ENCODE measurements around the gene NPTXR.

Gene NPTXR

DNA sequence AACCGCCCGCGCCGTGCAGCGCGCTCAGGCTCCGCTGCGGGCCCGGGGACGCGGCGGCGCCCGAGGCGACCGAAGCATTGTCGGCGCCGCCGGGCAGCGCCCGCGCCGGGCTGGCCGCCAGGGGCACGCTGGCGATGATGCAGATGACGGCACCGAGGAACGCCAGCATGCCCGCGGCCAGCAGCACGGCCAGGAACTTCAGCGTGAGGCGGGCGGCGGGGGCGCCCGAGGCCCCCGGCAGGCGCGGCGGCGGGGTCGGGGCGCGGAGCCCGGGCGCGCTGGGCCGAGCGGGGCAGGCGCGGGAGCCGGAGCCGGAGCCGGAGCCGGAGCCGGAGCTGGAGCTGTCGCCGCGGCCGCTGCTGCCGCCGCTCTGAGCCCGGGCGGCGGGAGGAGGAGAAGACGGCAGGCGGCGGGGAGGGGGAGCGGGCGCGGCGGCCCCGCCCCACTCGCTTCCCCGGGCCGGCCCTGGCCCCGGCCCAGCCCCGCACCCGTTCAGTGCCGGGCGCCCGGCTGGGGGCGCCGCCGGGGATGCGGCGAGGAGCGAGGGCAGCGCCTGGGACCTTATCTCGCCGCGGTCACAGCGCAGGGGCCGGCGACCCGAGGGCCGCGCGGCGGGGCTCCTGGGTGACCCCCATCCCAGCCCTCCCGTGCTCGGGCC is at the start of gene NPTXR:
NPTXR (minus strand) TSS at position 372 of the 658 bp plus-strand sequence.
- DNase-seq (ENCODE audit: low read depth, low spot score), result no peak

DNA sequence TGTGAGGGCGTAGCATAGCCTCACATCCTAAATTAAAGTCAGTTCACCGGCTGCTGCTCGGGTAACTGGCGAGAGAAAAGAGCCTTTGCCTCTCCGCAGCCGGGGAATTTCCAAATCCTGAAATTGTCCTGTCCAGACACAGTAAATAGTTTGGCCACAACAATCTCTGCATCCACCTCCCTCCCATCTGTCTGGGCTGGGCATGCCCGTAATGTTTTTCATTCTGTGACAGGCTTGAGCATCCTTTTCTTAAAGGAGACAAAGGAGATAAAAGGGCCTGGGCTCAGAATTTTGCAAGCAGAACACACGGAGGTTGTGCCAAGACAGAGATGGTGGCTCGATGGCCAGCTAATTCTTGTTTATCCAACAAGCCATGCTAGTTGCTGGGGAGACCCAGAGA is 47.4 kb upstream of the NPTXR start:
- no peak for DNase-seq (ENCODE audit: low read depth, low spot score)

DNA sequence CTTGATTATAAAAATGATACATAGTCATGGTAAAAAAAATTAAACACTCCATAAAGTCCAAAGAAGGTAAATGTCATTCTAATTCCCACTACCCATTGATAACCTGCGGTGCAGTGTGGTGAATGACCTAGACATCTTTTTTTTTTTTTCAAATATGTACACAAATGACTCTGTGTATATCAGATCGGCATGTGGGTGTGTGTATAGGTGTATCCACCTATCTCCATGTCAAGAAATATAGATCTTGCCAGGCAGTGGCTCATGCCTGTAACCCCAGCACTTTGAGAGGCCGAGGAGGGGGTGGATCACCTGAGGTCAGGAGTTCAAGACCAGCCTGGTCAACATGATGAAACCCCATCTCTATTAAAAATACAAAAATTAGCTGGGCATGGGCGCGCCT is 46.5 kb upstream of the NPTXR start:
- DNase-seq (ENCODE audit: low read depth, low spot score), result no peak

DNA sequence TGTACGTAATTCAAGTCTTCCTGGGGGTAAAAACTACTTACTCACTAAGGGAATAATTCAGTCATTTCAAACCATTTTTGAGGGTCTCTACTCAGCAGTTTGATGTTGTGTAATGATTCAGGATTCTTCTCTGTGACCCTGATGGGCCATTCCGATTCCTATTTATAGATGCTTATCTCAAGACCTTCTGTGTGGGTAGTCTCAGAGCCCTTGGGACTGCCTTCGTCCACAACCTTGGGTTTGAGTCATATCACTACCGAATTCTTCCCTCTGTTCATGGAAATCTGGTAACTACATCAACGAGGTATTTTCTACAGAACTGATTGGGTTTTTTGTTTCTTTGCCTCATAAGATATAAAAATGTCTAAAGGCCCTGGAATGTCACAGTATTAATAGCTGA is 42.5 kb upstream of the NPTXR start:
- no peak for DNase-seq (ENCODE audit: low read depth, low spot score)

DNA sequence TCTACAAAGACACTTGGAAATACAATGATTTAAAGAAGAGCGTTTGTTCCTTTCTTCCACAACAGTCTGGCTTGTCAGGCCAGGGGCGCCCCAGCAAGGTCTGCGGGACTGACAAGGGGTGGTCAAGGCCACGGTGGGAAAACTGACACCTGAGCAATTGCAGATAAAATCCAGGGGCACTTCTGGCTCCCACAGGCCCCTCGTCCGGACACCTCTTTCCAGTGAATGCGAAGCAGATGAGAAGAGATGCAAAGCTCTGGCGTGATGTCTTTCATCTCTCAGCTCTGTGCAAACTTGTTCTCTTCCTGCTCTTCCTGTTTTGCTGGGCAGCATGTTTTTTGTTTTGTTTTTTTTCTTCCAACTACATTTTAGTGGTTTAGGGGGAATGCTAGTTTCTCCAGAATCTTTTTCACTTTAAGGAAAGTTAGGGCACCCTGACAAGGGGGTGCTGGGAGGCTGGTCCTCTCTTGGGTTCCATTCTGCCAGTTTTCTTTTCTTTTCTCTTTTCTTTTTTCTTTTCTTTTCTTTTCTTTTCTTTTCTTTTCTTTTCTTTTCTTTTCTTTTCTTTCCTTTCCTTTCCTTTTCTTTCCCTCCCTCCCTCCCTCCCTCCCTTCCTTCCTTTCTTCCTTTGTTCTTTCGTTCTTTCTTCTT is 39.3 kb upstream of the NPTXR start:
- no peak for DNase-seq (ENCODE audit: low read depth, low spot score)

DNA sequence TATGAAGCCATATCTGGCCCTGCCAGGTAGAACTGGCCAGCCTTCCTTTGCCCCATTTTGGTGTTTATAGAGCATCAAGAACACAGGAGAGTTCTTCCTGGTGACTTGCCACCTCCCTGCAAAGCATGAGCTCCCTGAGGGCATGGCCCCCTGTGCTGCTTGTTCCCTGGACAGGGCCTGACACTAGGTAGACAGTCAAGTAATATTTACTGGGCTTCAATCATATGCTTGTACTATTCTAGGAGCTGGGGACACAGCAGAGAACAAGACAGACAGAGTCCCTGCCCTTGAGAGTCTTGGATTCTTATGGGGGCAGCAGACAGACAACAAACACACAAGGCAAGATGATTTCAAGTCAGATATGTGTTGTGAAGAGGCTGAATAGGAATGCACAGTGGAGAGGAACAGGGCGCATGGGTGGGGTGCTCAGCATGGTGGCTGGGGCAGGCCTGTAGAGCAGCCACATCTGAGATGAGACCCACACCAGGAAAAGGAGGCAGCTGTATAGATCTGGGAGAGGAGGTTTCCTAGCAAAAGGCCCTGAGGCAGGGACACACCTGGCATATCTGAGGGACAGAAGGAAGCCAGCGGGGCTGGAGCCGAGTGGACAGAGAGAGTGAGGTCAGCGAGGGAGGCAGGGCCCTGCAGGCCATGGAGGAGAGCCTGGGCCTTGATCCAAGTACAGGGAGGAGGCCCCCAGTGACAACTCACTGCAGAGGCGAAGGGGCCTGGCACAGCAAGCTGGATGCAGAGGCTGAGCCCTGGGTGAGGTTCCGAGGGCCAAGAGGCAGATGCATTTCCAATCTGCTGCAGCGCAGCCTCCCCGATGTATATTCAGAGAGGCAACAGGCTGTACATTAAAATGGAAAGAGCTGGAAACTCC is 38.4 kb upstream of the NPTXR start:
- DNase-seq (ENCODE audit: low read depth, low spot score), result no peak

DNA sequence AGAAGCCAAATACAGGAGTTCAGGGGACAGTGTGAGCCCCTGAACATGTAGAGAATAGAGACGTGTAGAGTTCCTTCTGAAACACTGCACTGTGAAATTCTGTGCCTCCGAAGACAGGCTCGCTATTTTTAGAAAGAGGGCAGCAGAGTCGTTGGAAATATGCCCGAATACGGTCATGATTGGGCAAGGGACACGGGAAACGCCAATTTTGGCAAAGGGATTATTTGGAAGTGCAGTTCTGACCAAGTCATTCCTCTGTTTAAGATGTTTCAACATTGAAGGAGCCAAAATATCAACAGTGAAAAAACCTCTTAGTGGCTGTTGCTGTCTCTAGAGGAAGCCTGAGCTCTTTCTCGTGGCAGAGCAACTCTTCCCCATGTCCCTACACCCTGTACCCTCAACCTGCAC is 37.6 kb upstream of the NPTXR start:
- DNase-seq (ENCODE audit: low read depth, low spot score), result no peak

DNA sequence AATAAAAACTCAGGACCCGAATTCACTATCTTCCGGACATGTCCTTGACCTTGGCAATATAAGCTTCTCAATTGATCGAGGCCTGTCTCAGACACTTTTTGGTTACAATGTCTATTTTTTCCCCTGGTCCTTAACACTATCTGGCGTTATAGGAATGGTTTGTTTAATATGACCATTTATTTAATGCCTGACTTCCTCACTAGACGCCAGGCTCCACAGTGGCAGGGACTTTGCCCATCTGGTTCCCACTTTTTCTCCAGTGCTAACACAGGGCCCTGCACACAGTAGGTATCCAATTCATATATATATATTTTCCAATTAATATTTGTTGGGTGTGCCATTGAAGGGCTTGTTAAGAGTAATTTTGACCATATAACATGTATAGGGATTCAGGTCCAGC is 36.1 kb upstream of the NPTXR start:
- no peak for DNase-seq (ENCODE audit: low read depth, low spot score)

DNA sequence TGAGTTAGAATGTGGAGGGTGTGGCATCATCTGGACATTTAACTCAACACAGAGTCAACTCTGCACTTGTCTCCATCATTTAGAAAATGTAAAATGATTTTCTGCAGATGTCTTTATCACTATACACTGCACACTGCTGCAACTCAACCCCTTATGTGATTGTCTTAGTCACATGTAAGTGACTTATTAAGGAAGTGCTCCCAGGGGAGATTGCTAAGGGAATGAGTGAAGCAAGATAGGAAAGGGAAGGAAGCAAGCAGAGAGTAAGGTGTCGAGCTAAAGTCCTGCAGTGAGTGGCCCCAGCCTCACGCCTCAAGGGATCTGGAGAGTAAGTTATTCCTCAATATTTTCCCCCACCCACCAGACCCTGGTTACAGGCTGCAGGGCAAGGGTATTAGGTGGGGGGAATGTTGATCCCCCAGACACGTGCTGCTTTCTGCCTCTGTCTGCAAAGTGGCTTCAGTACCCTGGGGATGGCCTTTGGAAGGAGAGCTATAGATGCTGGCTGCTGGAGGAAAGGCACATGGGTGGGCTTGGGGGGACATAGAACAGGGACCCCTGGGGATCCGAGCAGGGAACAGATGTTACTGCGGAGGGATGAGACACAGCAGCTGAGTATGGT is 35.4 kb upstream of the NPTXR start:
- DNase-seq (ENCODE audit: low read depth, low spot score), result no peak

DNA sequence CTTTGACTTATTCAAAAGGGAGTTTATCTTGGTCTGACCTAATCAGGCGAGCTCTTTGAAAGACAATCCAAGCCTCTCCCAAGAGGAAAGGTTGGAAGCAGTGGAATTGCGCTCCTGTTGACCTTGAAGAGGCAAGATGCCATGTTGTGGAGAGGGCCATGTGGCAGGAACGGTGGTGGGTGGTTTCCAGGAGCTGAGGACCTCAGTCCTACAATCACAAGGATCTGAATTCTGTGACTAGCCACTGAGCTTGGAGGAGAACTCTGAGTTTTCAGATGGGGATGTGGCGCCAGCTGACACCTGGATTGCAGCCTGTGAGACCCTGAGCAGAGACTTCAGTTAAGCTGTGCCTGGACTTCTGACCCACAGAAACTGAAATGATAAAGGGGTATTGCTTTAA is 34.2 kb upstream of the NPTXR start:
- DNase-seq (ENCODE audit: low read depth, low spot score), result no peak

DNA sequence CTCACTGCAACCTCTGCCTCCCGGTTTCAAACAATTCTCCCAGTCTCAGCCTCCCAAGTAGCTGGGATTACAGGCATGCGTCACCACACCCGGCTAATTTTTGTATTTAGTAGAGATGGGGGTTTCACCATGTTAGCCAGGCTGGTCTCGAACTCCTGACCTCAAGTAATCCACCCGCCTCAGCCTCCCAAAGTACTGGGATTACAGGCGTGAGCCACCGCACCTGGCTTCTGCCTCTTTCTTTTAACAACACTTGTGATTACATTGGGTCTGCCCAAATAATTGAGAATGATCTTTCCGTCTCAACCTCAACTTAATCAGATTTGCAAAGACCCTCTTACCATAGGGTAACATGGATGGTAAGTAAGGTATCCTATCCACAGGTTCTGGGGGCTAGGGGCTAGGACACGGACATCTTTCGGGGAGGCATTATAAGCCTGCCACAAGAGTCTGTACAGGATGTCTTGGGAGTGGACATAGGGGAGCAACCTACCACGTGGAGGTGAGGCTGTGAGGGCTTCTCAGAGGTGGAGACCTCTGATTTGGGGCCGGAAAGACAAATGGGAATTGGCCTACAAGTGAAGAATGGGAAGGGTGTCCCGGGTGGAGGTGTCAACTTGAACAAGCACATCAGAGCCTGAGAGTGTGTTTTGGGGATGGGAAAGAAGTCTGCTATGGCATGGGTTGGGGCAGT is 30.8 kb upstream of the NPTXR start:
- DNase-seq (ENCODE audit: low read depth, low spot score), result no peak

DNA sequence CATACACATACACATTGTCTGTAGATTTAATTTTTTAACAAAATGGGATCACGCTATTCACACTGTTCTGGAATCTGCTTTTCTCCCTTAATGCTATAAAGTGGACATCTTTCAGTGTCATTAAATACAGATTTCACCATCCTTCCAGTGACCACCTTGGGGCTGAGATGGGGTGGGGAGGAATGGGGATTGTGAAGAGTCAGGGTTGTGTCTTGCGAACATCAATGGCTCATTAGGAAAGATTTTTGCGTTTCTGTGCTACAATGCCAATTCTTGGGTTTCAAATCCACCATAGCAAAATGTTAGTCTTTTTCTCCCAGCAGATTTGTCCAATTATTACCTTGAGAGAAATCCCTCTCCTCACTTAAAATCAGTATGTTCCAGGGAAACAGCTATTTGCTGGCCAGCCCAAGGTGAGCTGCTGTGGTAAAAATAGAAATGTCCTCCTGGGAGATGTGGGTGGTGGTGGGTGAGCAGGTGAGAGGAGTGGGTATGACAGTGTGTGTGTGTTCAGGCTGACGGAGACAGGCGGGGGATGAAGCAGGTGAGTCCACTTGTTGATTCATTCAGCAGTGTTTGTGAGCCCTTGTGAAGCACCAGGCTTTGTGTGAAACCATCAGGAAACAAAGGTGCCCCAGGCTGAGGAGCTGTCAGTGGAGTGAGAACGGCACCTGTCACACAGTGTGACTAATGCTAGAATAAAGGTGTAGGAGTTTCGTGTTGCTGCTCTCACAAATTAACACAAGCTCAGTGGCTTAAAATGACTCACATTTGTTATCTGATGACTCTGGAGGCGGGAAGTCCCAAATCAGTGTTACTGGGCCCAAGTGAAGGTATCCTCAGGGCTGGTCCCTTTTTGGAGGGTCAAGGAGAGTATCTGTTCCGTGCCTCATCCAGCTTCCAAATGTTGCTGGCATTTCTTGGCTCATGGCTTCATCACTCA is 29.9 kb upstream of the NPTXR start:
- no peak for DNase-seq (ENCODE audit: low read depth, low spot score)

DNA sequence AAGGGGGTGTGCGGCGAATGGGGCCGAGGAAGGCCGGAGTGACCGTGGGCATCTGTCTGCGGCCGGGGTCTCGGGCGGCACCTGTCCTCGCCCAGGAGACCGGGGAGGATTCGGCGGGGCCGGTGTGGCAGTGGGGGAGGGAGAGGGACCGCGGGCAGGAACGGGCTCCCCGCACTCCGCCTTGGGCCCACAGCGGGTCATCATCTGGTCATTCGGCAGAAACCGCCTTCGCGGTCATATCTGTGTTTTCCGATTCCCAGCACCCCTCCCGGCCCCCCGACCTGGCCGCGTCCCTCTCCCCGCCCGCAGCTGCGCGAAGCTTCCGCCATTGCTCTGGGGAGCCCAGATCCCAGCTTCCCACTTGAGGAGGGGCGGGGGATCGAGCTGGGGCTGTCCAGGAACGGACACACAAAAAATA is 29.0 kb upstream of the NPTXR start:
- no peak for DNase-seq (ENCODE audit: low read depth, low spot score)

DNA sequence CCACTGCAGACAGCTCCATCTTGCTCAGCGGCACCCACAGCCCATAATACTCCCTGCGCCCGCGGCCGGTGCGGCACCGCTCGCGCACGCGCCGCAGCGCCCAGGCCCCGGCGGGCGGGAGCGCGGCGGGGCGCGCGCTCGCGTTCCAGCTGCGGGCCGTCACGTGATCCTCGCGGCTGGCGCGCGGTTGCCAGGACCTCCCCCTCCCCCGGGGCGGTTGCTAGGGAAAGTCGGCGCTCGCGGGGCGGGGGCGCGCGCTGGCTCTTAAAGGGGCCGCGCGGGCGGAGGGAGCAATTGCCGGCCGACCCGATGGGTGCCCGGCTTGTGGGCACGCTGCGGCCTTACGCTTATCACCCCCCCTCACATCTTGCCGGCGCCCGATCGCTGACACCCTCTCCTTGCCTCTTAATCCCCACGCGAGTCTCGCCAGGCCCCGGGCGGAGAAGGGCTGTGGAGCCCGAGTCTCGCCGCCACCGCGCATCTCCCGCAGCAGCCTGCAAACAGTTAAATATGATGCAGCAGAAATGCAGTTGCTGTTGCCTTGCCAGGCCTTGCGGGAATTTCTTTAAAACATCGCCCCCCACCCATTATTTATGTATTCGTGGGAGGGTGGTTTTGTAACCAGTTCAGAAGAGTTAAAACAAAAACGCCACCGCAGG is 28.5 kb upstream of the NPTXR start, which contains the start of gene CBX6:
CBX6 (minus strand) TSS at position 45 of the 659 bp plus-strand sequence; CDS start at position 19, 26 bp downstream.
- peak; percentile 83 for DNase-seq (ENCODE audit: low read depth, low spot score)

DNA sequence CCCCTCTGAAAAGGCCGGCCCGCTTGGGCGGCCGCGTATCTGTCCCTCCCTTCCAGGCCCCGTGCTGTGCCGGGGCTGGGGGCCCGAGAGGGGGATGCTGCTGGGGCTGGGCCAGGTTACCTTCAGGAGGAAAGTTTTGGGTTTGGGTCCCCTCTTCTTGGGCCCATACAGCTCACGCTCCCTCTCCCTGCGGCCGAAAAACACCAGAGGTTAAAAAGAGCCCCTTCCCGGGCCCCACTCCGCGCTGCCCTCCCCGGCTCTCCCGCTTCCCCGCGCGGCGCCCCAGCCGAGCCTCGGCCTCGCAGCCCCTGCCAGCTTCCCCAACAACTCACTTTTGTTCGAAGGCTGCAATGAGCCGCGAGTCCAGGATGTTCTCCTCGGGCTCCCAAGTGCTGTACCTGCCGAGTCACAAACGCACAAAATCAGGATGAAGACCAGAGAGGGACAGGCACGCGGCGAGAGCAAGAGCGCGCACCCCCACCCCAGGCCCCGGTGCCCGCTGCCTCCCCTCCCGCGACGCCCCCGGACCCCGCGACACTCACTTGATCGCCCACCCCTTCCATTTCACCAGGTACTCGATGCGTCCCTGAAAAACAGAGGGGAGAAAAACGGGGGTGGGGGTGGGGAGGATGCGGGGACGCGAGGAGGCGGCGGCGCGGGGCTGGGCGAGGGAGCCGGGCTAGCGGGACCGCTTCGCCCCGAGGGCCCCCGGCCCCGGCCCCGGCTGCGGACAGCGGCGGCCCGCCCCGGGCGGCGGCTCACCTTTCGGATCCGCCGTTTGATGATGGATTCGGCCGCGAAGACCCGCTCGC is 27.7 kb upstream of the NPTXR start:
- no peak for DNase-seq (ENCODE audit: low read depth, low spot score)

DNA sequence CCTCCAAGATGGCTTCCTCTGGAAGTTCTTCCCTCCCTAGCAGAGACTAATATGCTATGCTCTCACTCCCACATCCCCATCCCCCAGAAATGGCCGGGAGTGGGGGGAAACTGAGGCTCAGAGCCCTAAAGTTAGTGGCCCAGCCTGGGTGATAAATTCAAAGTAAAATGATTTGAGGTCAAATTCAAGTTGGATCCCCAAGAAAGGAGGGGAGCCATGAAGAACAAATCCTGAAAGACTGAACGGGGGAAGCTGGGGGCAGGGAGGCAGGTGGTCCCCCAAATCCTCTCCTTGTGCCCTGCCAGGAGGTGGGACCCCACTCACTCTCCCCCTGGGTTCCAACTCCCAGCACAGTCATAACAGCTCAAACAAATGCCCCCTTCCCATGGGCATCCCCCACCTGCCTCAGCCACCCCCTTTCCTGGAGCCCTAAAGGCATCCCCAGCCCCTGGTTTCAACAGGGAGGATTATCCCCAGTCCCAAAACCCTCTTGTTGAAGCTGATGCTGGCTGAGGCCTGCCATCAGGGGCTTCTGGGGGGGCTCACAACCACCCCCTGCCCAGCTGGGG is 27.0 kb upstream of the NPTXR start:
- DNase-seq (ENCODE audit: low read depth, low spot score), result no peak

DNA sequence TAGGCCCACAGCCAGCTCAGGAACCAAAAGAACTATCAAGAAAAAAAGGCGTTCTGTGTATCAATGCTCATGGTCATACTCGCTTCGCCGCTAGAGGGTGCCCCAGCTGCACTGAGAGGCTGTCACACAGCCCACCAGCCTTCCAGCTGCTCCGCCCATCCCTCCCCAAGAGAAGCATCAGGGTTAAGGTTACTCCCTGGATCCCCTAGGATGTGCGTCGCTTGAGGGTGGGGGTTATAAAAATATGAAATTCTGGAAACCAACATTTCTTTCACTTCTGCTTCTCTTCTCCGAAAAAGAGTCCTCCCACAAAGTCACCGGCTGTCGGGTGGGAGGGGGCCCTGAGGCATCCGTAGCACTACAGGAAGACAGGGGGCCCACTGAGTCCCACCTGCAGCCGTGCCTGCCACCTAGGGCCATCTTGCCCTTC is 26.5 kb upstream of the NPTXR start:
- DNase-seq (ENCODE audit: low read depth, low spot score), result peak; percentile 59

DNA sequence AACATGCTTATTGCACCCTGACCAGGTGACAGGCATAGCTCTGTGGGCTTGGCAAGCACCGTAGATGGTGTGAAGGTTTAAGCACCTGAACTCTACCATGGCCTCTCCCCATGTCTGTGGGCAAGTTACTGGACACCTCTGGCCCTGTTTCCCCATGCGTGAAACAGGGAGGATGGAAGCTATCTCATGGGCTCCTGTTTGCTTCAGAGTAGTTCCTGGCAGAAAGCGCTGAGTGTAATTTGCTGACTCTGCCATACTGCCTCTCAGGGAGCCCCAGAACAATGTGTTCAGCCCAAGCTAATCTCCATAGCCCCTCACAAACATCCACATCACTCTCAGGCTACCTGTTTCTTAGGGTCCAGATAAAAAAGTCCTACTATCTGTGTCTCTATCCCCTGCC is 25.8 kb upstream of the NPTXR start:
- no peak for DNase-seq (ENCODE audit: low read depth, low spot score)

Measured in smooth muscle cell of the brain vasculature (primary cell).